ENCODE results near the gene EN1. TPM values are rescaled to one million over a fixed set of nuclear protein-coding genes. Genes with fewer than 3 reads are reported as not detected.

The EN1 gene
- total and polyA plus RNA-seq, 2 of the 4 experiments (the other 2 are of a cell fraction) = not detected

GRCh38 chr2:118833716-118834439 lies 13.6 kb downstream of the EN1 start:
- Histone ChIP-seq H3K4me3 (ENCODE audit: insufficient read depth, low read depth, low read length) (no peak overlapping the region), H3K14ac (replicated peaks; ENCODE audit: low read depth, low read length) (no peak overlapping the region), H3K9me3 (ENCODE audit: control insufficient read depth, insufficient read depth, low read length) (no peaks in the 10 kb centered on the region), H3K27ac (ENCODE audit: insufficient read depth, low read length) (no peak overlapping the region), H2AFZ (replicated peaks; ENCODE audit: low read length, poor library complexity) (no peak overlapping the region), H4K20me1 (ENCODE audit: insufficient read depth, low read length) (no peaks in the 10 kb centered on the region), H3K4me1 (ENCODE audit: control insufficient read depth, insufficient read depth, low read length) (no peaks in the 10 kb centered on the region), H3K4ac (ENCODE audit: low read depth, low read length) (no peak overlapping the region), H2BK20ac (ENCODE audit: low read depth, low read length) (no peak overlapping the region), H3K56ac (ENCODE audit: extremely low read depth, insufficient read depth, low read length) (no peak overlapping the region), H2BK5ac (ENCODE audit: low read depth, low read length, poor library complexity, severe bottlenecking) (no peak overlapping the region), H3K4me2 (ENCODE audit: low read depth, low read length) (no peak overlapping the region), H2BK15ac (ENCODE audit: low read depth, low read length) (no peak overlapping the region), H3K9ac (ENCODE audit: low read depth, low read length) (no peak overlapping the region), H2AK5ac (ENCODE audit: low read depth, low read length) (no peak overlapping the region), H2AK9ac (replicated peaks; ENCODE audit: low read depth, low read length, poor library complexity) (no peak overlapping the region), H3K18ac (ENCODE audit: low read depth, low read length) (no peak overlapping the region), H3K27me3 (ENCODE audit: control insufficient read depth, insufficient read depth, low read length) (peaks cover 75% of the 10 kb centered on the region), H4K5ac (ENCODE audit: low read depth, low read length) (no peak overlapping the region), H3K23ac (ENCODE audit: low read depth, low read length) (no peak overlapping the region), H3K9me1 (ENCODE audit: insufficient read depth, low read length) (no peaks in the 10 kb centered on the region), H2BK120ac (ENCODE audit: low read depth, low read length) (no peak overlapping the region), H3K79me1 (ENCODE audit: low read depth in 1 of 2, low read length in 2 of 2) (no peaks in the 10 kb centered on the region), H4K8ac (ENCODE audit: low read depth in 2 of 2, low read length in 2 of 2) (no peak overlapping the region), H4K91ac (ENCODE audit: insufficient read depth, low read depth, low read length) (no peak overlapping the region), H3K36me3 (ENCODE audit: control insufficient read depth, insufficient read depth, low read length) (no peaks in the 10 kb centered on the region)
- POLR2A ChIA-PET (ENCODE audit: unreplicated experiment) = no interaction called here
- DNase-seq (no peak), ATAC-seq (ENCODE audit: low read depth) (no peak)
- no peak for TF ChIP-seq POLR2A (IDR thresholded peaks at IDR 0.05; ENCODE audit: low read depth, low read length)
- no peak for TF ChIP-seq MAZ (IDR thresholded peaks at IDR 0.05; ENCODE audit: borderline replicate concordance, low read depth, low read length)
- TF ChIP-seq, protein P1, sequence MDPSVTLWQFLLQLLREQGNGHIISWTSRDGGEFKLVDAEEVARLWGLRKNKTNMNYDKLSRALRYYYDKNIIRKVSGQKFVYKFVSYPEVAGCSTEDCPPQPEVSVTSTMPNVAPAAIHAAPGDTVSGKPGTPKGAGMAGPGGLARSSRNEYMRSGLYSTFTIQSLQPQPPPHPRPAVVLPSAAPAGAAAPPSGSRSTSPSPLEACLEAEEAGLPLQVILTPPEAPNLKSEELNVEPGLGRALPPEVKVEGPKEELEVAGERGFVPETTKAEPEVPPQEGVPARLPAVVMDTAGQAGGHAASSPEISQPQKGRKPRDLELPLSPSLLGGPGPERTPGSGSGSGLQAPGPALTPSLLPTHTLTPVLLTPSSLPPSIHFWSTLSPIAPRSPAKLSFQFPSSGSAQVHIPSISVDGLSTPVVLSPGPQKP (IDR thresholded peaks at IDR 0.05; ENCODE audit: borderline replicate concordance, low read depth, low read length) = no peak
- TF ChIP-seq FOS (IDR thresholded peaks at IDR 0.05; ENCODE audit: low read depth, low read length) = no peak
- no peak for TF ChIP-seq BHLHE40 (IDR thresholded peaks at IDR 0.05; ENCODE audit: low read depth, low read length)
- no peak for TF ChIP-seq RFX5 (IDR thresholded peaks at IDR 0.05; ENCODE audit: low read depth, low read length)
- no peak for TF ChIP-seq MXI1 (IDR thresholded peaks at IDR 0.05; ENCODE audit: borderline replicate concordance, low read depth, low read length)
- no peak for TF ChIP-seq RAD21 (IDR thresholded peaks at IDR 0.05; ENCODE audit: low read length)
- TF ChIP-seq SMC3 (IDR thresholded peaks at IDR 0.05; ENCODE audit: low read depth, low read length) = no peak
- no peak for TF ChIP-seq CEBPB (IDR thresholded peaks at IDR 0.05; ENCODE audit: low read depth, low read length)
- TF ChIP-seq CHD1 (IDR thresholded peaks at IDR 0.05; ENCODE audit: low read depth, low read length) = no peak
- no peak for TF ChIP-seq RCOR1 (IDR thresholded peaks at IDR 0.05; ENCODE audit: insufficient replicate concordance, low read length)
- no peak for TF ChIP-seq CTCF (conservative IDR thresholded peaks at IDR 0.05; ENCODE audit: low read depth, low read length)
- TF ChIP-seq MAFK (IDR thresholded peaks at IDR 0.05; ENCODE audit: low read depth, low read length) = no peak
- TF ChIP-seq, protein P2, sequence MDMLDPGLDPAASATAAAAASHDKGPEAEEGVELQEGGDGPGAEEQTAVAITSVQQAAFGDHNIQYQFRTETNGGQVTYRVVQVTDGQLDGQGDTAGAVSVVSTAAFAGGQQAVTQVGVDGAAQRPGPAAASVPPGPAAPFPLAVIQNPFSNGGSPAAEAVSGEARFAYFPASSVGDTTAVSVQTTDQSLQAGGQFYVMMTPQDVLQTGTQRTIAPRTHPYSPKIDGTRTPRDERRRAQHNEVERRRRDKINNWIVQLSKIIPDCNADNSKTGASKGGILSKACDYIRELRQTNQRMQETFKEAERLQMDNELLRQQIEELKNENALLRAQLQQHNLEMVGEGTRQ (IDR thresholded peaks at IDR 0.05; ENCODE audit: low read depth, low read length) = no peak
- in situ Hi-C loops (cut with MboI; ENCODE audit: low sequenced_read_pairs) (no loop called here), intact Hi-C loops (cut with micrococcal nuclease) (no loop called here), dilution Hi-C loops (cut with HindIII; ENCODE audit: low sequenced_read_pairs, unreplicated experiment) (no loop called here)
- 6% methylated on average over 15 of the region's 35 CpGs; no CpG with 5 or more reads in 1 of the 2 experiments for WGBS, 2 experiments (ENCODE audit: extremely low coverage in 2 of 2, insufficient read length in 1 of 2)
- no TSS peak for BruUV-seq (replicated peaks)
- CTCF ChIA-PET = no interaction called here

Measured in IMR-90 (cell line).